Mucosa of descending colon (tissue), 3 donors: ENCODE results near the gene FAM13A. TPM values are rescaled to one million over a fixed set of nuclear protein-coding genes. Genes with fewer than 3 reads are reported as not detected.

Experiments used
- ATAC-seq: fragments of 200-7000 bp; cut with Tn5 transposase; one replicate; pipeline ENCODE4 v1.9.1; 2020; ENCODE audit warnings: mild to moderate bottlenecking, moderate library complexity
- DNase-seq, 3 donors: peaks; one replicate each; pipeline ENCODE4 v3.0.0-alpha.2; 2020
- H3K36me3 ChIP-seq: fragments of 200-600 bp; one replicate; pipeline ENCODE4 v1.8.0; 2021; ENCODE audit warnings: low read depth, mild to moderate bottlenecking
- H3K4me1 ChIP-seq: fragments of 200-600 bp; one replicate; pipeline ENCODE4 v1.8.0; 2021; ENCODE audit warnings: low read depth, mild to moderate bottlenecking
- H3K4me3 ChIP-seq: fragments of 200-600 bp; one replicate; pipeline ENCODE4 v1.8.0; 2021; ENCODE audit warnings: mild to moderate bottlenecking
- H3K9me3 ChIP-seq: fragments of 200-600 bp; one replicate; pipeline ENCODE4 v1.8.0; 2021; ENCODE audit warnings: mild to moderate bottlenecking
- intact Hi-C, 2 donors: fragments of 100-400 bp; cut with DNase I in 1 of 2; cut with micrococcal nuclease in 1 of 2; formaldehyde crosslinking; loops; one replicate each; pipeline versions ENCODE4 v1.11.0 to v1.11.1; 2022; cut with DNase I, micrococcal nuclease
- total RNA-seq, 3 donors: library from RNA; stranded (reverse); fragmentation: NEBNext Ultra II Directional in 2 of 3; extraction: Animal tissue kit (Norgen Biotek cat#: 25700) in 2 of 3; gene quantifications; one replicate each; pipeline versions ENCODE4 v1.2.1 to v1.2.4, GENCODE V29; 2021 to 2023
- TF ChIP-seq, protein P1 (sequence below): fragments of 200-600 bp; IDR thresholded peaks from one replicate; pipeline ENCODE4 v1.8.0; 2022; ENCODE audit warnings: antibody characterized with exemption, mild to moderate bottlenecking
- donor health status: DM: no; HTN: no; CAD: no; lungs with moderate emphysema.
- donor health status: DM: no; HTN: no; CAD: no.
- donor health status: DM: no; HTN: yes; CAD: no.

The FAM13A gene
- total RNA-seq, 3 donors from 2014 or later: 41.6 to 60.1 (median 50.2) TPM

GRCh38 chr4:89054627-89055026 lies 2.4 kb downstream of the FAM13A start:
- Histone ChIP-seq H3K9me3 (no peaks in the 10 kb centered on the region), H3K4me1 (no peaks in the 10 kb centered on the region), H3K36me3 (no peaks in the 10 kb centered on the region), H3K4me3 (no peak overlapping the region)
- intact Hi-C loops: no loop called here
- TF ChIP-seq, protein P1, sequence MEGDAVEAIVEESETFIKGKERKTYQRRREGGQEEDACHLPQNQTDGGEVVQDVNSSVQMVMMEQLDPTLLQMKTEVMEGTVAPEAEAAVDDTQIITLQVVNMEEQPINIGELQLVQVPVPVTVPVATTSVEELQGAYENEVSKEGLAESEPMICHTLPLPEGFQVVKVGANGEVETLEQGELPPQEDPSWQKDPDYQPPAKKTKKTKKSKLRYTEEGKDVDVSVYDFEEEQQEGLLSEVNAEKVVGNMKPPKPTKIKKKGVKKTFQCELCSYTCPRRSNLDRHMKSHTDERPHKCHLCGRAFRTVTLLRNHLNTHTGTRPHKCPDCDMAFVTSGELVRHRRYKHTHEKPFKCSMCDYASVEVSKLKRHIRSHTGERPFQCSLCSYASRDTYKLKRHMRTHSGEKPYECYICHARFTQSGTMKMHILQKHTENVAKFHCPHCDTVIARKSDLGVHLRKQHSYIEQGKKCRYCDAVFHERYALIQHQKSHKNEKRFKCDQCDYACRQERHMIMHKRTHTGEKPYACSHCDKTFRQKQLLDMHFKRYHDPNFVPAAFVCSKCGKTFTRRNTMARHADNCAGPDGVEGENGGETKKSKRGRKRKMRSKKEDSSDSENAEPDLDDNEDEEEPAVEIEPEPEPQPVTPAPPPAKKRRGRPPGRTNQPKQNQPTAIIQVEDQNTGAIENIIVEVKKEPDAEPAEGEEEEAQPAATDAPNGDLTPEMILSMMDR: no peak
- ATAC-seq (no peak), DNase-seq (no peak)

- DNase-seq (no peak), ATAC-seq (no peak)
- no peaks in the 10 kb centered on the region for H3K36me3 ChIP-seq
- no peaks in the 10 kb centered on the region for H3K4me1 ChIP-seq
- H3K4me3 ChIP-seq: no peak overlapping the region
- intact Hi-C loops: no loop called here
- TF ChIP-seq, protein P1: no peak
- no peaks in the 10 kb centered on the region for H3K9me3 ChIP-seq
Measured at GRCh38 chr4:89049853-89050252, 7.1 kb downstream of the FAM13A start.

GRCh38 chr4:89048906-89049601 lies 7.9 kb downstream of the FAM13A start:
- Histone ChIP-seq H3K9me3 (no peaks in the 10 kb centered on the region), H3K36me3 (no peaks in the 10 kb centered on the region), H3K4me3 (no peak overlapping the region), H3K4me1 (no peaks in the 10 kb centered on the region)
- DNase-seq (no peak), ATAC-seq (no peak)
- intact Hi-C loops: no loop called here
- TF ChIP-seq, protein P1: no peak

DNA sequence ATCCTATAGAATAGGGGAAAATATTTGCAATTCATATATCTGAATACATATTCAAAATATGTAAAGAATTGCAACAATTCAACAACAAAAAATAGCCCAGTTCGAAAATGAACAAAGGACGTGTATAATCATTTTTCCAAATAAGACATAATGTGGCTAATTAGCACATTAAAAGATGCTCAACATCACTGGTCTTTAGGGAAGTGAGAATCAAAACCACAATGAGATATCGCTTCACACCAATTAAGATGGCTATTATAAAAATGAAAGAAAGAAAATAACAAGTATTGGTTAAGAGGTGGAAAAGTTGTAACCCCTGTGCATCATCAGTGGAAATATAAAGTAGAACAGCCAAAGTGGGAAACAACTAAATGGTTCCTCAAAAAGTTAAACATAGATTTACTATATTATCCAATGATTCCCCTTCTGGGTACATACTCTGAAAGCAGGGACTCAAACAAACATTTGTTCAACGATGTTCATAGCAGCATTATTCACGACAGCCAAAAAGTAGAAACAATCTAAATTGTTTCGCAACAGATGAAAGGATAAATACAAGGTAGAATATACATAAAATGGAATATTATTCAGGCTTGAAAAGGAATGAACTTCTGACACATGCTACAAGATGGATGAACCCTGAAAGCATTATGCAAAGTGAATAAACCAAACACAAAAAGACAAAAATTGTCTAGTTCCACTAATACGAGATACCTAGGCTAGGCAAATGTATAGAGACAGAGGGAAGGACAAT lies 12.7 kb downstream of the FAM13A start:
- no peaks in the 10 kb centered on the region for H3K36me3 ChIP-seq
- DNase-seq: no peak
- no peak overlapping the region for H3K4me3 ChIP-seq
- H3K9me3 ChIP-seq: no peaks in the 10 kb centered on the region
- ATAC-seq: no peak
- intact Hi-C loops: no loop called here
- no peaks in the 10 kb centered on the region for H3K4me1 ChIP-seq
- TF ChIP-seq, protein P1: no peak

DNA sequence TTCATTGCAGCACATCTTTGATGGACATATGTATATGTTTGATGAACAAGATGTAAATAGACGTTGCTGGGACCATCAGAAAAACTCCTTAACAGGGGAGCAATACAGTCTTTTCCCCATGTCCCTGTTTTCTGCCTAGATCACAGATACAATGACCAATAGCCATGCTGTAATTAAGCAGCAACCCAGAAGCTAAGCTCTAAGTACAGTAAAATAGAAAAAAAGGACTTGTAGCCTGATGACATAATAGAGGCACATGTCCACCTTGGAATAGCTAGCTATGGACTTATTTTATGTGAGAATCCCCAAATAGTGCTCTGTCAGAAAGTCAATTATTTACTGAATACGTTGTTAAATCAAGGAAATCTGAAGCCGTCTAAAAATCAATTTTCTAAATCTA lies 14.9 kb downstream of the FAM13A start:
- intact Hi-C loops: no loop called here
- Histone ChIP-seq H3K4me3 (no peak overlapping the region), H3K36me3 (no peaks in the 10 kb centered on the region), H3K4me1 (no peaks in the 10 kb centered on the region), H3K9me3 (no peaks in the 10 kb centered on the region)
- DNase-seq (no peak), ATAC-seq (no peak)
- TF ChIP-seq, protein P1: no peak
